ENCODE data around the gene TRAPPC10. TPM values are rescaled to one million over a fixed set of nuclear protein-coding genes. Genes with fewer than 3 reads are reported as not detected.

TRAPPC10 gene
- total and polyA plus RNA-seq, 9 of the 15 experiments (the other 6 are each of a cell fraction or from before 2014, with no cell fraction given), result 1.1 to 33.8 (median 24.3) TPM

- TF ChIP-seq REST (IDR thresholded peaks at IDR 0.05; ENCODE audit: borderline replicate concordance) (peak; percentile 17; the same call in 1 of the 2 replicates), REST (CRISPR knock-in tag; IDR thresholded peaks at IDR 0.05; ENCODE audit: low read depth) (no peak)
Measured at GRCh38 chr21:43991447-43991991, 20.6 kb upstream of the TRAPPC10 start (continued).

Measured in K562 (cell line).